Stimulated activated CD8-positive, alpha-beta memory T cell treated with anti-CD3 and anti-CD28 coated beads, Interleukin-15, amount 100 ng/mL, for 24 hours (primary cell): Measurements from ENCODE around the gene PAM16.

Source experiments
- DNase-seq: peaks from one replicate; pipeline ENCODE4 v3.0.0-alpha.2; 2020; ENCODE audit warnings: low read depth

The PAM16 gene

DNA sequence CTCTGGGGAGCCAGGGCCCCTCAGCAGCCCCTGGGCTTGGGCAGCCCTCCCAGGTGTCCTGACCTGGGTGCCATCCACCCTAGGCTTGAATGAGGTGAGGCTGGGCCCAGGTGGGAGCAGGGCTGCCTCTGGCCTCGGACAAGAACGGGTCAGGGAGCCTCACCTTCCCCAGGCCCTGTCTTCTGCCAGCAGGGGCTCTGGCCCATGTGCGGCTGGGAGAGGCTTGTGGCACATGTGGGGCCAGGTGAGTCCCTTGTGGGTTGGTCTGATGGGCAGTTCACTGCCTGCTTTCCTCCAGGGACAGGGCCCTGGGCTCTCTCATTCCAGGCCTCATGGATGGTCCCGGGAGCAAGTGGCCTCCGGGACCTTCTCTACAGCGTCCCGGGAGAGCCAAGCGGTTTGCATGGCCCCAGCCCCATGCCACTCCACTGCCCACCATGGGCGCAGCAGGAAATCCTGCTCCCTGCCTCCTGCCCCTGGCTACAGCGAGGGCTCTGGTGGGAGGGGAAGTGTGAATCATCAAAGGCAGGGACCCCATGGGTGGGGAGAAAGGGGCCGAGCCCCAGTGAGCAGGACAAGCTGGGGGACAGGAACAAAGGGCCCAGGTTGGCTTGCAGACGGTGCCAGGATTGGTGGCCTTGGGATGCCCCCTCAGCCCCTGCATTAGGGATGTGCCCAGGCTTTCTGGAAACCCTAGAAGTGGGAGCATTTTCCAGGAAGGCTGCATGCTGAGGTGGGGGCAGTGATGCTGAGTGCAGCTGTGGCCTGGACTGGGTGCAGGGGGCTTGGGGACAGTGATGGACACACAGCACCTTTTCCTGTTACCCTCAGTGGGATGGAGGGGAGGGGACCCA lies 32.7 kb upstream of the PAM16 start:
- no peak for DNase-seq

DNA sequence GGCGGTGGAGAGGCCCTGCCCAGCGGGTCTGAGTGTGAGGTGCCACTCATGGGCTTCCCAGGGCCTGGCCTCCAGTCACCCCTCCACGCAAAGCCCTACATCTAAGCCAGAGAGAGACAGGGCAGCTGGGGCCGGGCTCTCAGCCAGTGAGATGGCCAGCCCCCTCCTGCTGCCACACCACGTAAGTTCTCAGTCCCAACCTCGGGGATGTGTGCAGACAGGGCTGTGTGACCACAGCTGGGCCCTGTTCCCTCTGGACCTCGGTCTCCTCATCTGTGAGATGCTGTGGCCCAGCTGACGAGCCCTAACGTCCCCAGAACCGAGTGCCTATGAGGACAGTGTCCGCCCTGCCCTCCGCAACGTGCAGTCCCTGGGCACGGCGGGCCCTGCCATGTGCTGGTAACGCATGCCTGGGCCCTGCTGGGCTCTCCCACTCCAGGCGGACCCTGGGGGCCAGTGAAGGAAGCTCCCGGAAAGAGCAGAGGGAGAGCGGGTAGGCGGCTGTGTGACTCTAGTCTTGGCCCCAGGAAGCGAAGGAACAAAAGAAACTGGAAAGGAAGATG lies 31.8 kb upstream of the PAM16 start:
- DNase-seq: no peak

DNA sequence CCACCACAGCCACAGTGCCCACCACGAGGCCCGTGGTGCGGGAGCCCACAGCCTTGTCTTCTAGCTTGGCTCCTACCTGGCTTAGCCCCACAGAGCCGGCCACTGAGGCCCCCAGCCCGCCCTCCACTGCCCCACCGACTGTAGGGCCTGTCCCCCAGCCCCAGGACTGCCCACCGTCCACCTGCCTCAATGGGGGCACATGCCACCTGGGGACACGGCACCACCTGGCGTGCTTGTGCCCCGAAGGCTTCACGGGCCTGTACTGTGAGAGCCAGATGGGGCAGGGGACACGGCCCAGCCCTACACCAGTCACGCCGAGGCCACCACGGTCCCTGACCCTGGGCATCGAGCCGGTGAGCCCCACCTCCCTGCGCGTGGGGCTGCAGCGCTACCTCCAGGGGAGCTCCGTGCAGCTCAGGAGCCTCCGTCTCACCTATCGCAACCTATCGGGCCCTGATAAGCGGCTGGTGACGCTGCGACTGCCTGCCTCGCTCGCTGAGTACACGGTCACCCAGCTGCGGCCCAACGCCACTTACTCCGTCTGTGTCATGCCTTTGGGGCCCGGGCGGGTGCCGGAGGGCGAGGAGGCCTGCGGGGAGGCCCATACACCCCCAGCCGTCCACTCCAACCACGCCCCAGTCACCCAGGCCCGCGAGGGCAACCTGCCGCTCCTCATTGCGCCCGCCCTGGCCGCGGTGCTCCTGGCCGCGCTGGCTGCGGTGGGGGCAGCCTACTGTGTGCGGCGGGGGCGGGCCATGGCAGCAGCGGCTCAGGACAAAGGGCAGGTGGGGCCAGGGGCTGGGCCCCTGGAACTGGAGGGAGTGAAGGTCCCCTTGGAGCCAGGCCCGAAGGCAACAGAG lies 31.0 kb upstream of the PAM16 start:
- DNase-seq: no peak

DNA sequence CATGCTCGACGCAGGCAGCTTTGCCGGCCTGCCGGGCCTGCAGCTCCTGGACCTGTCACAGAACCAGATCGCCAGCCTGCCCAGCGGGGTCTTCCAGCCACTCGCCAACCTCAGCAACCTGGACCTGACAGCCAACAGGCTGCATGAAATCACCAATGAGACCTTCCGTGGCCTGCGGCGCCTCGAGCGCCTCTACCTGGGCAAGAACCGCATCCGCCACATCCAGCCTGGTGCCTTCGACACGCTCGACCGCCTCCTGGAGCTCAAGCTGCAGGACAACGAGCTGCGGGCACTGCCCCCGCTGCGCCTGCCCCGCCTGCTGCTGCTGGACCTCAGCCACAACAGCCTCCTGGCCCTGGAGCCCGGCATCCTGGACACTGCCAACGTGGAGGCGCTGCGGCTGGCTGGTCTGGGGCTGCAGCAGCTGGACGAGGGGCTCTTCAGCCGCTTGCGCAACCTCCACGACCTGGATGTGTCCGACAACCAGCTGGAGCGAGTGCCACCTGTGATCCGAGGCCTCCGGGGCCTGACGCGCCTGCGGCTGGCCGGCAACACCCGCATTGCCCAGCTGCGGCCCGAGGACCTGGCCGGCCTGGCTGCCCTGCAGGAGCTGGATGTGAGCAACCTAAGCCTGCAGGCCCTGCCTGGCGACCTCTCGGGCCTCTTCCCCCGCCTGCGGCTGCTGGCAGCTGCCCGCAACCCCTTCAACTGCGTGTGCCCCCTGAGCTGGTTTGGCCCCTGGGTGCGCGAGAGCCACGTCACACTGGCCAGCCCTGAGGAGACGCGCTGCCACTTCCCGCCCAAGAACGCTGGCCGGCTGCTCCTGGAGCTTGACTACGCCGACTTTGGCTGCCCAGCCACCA lies 30.2 kb upstream of the PAM16 start:
- no peak for DNase-seq

DNA sequence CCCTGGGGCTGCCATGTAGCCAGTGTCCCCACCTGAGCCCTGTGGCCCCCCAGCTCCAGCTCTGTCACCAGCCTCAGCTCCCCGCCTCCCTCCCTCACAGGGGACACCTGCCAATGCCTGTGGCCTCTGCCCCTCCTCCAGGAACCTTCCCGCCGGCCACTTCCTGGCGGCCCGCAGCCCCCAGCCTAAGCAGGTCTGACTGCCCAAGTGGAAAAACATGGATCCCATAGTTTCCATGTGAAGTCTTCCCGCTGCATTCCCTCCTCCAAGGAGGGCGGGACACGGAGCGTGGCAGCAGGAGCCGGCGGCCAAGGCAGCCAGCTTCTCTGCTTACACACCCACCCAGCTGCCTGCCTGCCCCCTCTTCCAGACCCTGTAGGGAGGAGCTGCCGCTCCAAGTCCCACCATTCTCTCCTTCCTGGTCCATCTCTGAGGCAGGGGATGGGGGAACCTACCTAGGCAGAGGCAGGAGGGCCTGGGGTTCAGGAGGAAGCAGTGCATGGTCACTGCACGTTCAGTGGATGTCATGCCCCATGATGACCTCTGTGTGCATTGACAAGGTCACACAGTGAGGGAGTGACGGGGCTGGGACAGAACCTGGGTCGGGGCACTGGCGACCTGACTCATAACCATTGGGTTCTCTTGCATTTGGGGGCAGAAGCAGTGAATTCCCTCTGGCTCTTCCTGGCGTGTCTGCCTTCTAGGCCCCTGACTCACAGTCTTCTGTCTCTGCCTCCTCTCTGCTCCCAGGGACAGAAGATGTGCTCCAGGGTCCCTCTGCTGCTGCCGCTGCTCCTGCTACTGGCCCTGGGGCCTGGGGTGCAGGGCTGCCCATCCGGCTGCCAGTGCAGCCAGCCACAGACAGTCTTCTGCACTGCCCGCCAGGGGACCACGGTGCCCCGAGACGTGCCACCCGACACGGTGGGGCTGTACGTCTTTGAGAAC lies 29.3 kb upstream of the PAM16 start:
- no peak for DNase-seq

DNA sequence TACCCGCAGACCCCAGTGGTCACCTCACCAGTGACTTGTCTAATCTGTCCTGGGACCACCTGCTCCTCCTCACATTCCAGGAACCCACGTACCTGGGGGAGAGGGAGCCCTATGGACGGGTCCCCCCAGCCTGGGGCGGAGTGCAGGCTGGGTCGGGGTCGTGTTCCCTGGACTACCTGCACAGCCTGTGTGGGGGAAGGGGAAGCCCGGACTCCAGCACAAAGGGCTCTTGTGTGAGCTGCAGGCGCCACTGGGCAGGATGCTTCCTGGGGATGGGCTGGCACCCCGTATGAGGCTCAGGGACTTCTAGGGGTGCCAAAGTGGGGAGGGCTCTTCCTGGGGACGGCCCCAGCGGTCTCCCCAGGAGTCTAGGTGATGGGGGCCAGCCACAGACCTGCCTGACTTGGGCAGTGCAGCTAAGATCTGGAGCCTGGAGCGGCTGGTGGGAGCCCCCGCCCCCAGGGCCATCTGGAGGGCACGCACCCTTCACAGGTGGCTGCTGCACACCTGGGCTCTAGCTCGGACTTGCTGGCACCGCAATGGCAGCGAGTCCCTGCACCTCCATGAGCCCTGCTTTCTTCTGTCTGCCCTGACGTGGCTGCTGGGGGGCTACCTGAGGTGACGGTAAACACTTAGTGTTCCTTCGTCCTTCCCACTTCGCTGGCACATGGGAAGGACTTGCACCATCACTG lies 28.0 kb upstream of the PAM16 start:
- no peak for DNase-seq

DNA sequence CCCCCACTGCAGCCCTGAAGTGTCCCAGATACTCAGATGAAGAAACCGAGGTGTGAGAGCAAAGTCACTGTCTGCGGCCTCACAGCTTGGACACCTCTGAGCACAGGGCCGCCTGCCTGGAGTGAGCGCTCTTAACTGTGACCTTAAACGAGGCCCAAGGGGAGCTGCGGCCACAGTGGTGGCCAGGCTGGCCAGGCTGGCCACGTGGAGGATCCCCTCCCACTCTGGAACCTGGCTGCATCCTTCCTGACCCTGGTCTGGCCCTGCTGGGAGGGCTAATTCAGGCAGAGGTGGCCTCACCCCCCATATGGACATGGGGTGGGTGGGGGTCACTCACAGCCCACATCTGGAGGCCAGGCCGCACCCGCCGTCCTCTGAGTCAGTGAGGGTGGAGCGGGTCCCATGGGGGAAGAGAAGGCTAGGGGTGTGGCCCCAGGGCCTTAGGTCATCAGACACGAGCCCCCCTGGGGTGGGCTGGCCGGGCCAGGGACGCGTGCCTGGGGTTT lies 27.1 kb upstream of the PAM16 start:
- no peak for DNase-seq

DNA sequence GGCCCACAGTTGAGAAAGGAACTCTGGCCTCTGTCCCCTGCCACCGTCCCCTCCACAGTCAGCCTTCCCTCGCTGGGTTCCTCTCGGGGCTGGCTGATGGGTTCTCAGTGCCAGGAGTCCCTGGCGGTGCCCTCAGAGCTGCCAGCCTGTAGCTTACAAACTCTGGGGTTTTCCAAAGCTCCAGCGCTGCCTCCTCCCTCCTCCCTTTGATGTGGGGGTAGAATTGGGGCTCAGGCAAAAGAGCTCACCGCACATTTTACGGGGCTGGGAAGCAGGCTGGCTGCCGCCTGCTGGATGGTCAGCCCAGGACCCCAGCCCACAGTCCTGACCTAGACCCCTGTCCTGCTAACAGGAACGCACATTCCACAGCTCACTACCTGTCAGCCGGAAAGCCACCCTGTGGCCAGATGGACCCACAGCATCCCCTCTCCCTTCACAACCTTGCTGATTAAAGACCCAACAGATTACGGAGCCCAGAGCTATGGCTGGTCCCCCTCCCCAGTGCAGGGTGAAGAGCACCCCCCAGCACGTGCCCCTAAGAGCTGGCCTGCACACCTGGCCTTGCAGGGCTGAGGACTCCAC lies 26.5 kb upstream of the PAM16 start:
- DNase-seq: no peak

DNA sequence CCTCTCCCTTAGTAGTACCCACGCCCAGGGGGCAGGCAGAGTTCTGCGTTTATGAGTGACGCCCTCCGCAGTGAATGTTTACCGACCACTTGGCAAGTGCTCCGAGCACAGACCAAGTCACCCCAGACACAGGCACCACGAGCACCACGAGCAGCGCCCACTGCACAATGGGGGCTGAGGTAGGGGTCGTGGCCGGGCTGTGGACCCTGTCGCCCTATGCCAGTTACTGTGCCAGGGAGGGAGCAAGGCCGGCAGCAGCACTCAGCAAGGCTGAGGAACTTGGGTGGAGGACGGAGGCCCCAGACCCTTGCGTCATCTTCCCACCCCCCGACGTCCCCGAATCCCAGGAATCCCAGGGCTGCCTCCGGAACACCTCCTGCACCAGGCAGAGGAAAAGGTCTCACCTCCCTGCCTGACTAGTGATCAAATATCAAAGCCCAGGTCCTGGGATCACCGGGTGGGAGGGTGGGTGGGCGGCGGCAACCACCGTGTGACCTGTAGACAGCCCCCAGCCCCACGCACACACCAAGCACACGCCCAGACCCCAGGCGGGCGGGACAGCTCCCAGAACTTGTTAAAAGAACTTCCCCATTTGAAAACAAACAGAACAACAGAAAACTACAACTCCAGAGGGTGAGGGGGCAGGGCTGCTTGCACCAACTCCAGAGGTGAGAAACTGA lies 25.9 kb upstream of the PAM16 start:
- no peak for DNase-seq

DNA sequence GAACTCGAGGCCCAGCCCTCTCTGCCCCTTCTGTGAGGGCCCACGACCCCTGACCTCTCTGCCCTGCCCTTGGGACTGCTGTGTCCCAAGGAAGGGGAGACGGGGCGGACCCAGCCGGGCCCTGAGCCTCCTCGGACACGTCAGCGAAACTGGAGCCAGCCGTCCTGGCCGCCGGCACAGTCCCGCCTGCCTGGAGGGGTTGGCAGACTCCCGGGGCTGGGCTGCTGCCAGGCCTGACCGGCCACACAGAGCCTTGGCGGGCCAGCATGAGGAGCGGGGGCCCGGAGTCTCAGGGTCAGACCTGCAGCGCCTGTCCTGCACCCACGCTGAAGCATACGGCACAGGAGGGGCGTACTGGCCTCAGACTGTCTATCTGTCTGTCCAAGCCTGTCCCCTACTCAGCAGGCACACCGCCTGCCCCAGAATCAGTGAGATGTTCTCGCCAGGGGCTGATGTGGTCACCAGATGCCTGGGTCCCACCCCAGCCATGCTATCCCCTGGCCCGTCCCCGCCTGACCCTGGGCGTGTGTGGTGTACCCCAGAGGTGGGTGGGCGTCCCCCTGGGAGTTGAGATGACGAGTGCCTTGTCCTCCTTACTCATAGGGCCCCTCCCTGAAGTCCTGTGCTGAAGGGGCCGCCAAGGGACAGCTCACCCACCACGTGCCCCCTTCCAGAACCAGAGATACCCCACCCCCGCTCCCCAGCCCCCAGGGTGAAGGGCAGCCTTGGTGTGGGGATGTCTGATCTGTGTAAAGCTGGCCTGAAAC lies 25.2 kb upstream of the PAM16 start:
- DNase-seq: no peak

DNA sequence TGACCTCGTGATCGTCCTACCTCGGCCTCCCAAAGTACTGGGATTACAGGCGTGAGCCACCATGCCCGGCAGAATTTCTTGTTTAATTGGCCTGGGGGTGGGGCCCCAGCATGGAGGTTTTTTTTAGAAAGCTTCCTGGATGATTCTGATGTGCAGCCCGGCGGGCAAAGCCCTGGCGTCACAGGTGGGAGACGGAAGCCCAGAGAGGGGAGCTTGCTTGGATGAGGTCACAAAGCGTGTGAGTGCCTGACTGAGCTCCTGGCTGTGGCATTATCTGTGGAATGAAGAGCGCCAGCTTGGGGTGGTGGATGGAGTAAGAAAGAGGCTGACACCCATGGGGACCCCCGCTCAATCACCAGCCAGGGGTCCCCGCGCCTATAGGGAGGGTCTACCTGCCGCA lies 24.6 kb upstream of the PAM16 start:
- DNase-seq: no peak

DNA sequence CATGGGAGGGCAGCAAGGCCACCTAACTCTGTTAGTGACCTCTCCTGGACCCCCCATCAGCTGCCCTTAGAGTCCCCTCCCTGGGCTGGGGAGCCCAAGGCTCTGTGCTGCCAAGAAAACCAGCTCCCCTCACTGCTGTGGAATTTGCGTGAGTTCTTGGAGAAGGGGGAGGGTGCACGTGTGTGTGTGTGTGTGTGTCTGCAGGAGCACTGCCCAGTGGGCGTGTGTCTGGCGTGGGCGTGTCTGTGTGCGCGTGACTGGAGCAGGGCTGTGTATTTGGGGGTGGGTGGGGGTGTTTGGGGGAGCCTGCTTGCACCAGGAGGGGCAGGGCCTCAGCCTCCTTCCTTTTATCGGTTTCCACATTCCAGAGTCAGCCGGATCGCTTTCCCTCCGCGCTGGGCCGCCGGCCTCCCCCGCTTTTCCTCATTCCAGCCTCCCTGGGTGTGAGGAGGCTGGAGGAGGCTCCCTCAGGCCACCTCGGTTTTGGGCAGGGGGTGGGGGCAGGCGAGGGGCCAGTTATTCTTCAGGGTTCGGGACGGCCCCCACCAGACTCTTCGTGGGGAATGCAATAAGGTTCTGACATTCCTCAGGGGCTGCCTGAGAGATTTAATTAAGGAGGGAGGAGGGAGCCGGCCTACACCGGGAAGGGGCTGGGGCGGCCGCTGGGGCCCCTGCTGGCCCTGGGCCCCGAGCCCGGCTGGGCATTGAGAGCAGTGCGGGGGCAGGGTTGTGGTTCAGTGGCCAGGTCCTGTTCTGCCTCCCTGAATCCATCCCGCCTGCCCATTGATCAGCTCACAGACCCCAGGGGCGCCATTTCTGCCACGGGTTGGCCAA lies 23.0 kb upstream of the PAM16 start:
- no peak for DNase-seq

DNA sequence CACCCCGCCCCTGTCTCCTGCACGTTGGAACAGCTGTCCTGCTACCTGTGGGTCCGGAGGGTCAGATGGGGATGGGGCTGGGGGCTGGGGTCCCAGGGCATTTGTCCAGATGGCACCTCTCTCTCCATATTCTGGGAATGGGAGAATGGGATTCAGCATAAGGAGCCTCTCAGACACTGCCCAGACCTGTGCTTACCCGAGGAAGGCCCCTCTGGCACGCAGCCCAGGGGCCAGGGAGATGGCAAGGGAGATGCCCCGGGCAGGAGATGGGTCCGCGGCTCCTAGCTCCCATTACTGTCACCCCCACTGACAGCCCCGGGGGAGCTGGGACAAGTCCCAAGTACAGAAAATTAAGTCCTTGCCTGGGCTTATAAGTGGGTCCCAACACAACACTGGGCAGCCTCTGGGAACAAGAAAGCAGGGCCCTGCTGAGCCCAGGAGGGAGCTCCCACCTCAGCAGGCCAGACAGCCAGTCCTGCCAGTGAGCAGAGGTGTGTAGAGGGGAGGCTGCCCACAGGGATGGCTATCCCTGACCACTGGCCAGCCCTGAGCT lies 22.3 kb upstream of the PAM16 start:
- DNase-seq: no peak

DNA sequence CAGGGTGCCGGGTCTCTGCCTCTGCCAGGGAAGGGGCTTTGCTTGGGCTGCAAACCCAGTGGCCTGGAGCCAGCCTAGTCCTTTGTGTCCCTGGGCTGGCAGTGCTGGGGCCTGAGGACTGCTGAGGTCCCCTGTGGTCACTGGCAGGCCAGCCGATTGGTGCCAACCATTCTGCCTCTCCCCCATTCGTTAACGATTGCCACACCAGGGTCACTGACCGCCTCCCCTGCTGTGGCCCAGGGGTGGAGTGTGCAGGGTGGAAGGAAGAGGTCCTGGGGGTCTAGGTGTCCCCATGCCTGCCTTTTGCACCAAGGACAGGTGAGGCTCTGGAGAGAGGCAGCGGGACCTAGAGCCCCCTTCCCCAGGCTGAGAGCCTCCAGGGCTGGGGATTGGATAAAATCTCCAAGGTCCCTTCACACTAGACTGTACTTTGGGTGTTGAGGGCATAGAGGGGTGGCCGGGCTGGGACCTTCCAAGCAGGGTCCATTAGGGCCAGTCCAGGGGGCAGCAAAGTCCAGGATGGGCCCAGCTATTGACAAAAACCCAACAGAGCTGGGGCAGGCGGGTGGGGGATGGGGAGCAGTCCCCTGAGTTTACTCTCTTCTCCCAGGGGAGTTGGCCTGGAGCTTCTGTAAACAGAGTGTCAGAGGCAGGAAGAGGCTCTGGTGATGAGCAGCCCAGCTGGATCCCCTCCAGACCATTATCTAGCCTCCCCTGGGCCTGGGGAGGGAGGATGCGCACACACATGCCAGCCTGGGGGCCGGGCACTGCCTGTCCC lies 21.6 kb upstream of the PAM16 start:
- no peak for DNase-seq

DNA sequence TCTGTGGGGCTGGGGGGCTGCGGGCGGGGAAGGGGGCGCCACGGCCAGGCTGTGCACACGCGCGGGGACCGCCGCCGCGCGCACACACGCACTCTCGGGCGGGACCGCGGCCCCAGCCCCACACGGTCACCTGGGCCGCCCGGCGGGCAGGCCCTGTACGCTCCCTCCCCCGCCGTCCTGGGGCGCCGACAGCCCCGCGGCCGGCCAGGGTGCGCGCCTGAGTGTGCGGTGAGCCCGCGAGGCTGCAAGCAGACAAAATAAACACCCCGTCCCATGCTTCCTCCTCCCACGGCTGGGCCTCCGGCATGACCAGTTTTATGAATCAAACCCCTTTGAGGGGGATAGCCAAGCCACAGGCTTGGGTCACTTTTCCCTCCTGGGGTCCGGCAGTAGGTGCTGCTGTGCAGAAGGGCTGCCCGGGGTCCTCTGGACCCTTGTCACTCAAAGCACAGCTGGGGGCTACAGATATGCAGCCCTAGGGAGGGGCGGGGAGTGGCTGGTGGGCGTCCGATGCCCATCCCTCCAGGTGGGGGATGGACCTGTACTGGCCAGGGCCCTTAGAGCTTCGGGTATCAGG lies 21.0 kb upstream of the PAM16 start:
- DNase-seq: no peak
